ENCODE results near the gene DOK4.
A peak's percentile ranks its signal among the peaks of the same experiment; 100 is the strongest.

Gene DOK4

DNA sequence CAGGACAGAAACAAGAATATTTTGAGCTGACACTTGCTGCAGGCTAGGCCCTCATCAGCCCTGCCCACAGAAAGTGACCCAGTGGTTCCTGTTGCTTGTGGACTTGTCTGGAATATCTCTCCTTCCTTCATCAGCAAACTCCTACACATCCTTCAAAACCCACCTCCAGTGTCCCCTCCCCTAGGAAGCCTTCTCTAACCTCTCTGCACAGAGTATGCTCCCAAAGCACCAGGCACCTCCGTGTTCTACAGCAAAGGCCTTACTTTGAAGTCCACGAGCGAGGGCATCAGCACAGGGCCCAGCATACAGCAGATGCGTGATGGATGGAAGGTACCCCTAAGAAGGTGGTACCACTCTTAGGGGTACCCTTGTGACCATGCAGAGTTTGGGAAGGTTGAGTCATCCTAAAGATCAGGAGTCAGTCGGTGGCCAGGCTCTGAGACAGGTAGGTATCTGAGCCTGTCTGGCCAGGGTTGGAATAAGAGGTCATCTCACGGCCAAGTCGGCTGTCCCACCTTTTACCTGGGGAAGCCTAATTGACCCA lies 48.1 kb upstream of the DOK4 start:
- H2BK5ac ChIP-seq (ENCODE audit: low read depth, low read length, poor library complexity, severe bottlenecking), result no peak overlapping the region
- peak overlapping the region; percentile 43 for H4K8ac ChIP-seq (ENCODE audit: low read length)
- no peak overlapping the region for H3K27ac ChIP-seq (ENCODE audit: low read length, poor library complexity, severe bottlenecking)
- H2BK15ac ChIP-seq (ENCODE audit: low read depth, poor library complexity, severe bottlenecking), result no peak overlapping the region
- no peak overlapping the region for H2AFZ ChIP-seq (ENCODE audit: low read depth, low read length)
- H3K4ac ChIP-seq (ENCODE audit: low read depth in 1 of 2, low read length in 2 of 2), result no peak overlapping the region
- no peak overlapping the region for H3K18ac ChIP-seq (ENCODE audit: low read depth in 1 of 2, low read length in 2 of 2)
- peaks cover 34% of the 10 kb centered on the region for H3K79me1 ChIP-seq (replicated peaks; ENCODE audit: low read length, poor library complexity, severe bottlenecking)
- no peak overlapping the region for H3K14ac ChIP-seq (ENCODE audit: low read length in 2 of 2)
- no peak overlapping the region for H3K23ac ChIP-seq (ENCODE audit: low read length in 2 of 2)
- H3K36me3 ChIP-seq (ENCODE audit: control insufficient read depth in 1 of 2, insufficient read depth in 2 of 2, low read depth in 1 of 2, low read length in 2 of 2), result peaks cover 0 to 4% of the 10 kb centered on the region in 2 experiments
- 95% methylated on average over 7 of the region's 7 CpGs for WGBS
- peaks cover 0 to 10% of the 10 kb centered on the region in 2 experiments for H3K27me3 ChIP-seq (ENCODE audit: control insufficient read depth in 1 of 2, insufficient read depth in 1 of 2, low read length in 2 of 2)
- no peaks in the 10 kb centered on the region for H3K9me3 ChIP-seq (ENCODE audit: control insufficient read depth, low read length)
- no peak overlapping the region for H3K4me3 ChIP-seq (ENCODE audit: insufficient read depth in 1 of 2, low read depth in 1 of 2, low read length in 2 of 2)
- peak overlapping the region; percentile 25 for H4K91ac ChIP-seq (ENCODE audit: low read length)
- peaks cover 60% of the 10 kb centered on the region for H3K4me1 ChIP-seq (ENCODE audit: control insufficient read depth, insufficient read depth, low read depth, low read length)
- no peak for DNase-seq
- H3K9ac ChIP-seq (ENCODE audit: low read length), result no peak overlapping the region
- peak overlapping the region in 1 of 2 experiments; percentile 15 for H2BK12ac ChIP-seq (ENCODE audit: low read length in 2 of 2)
- no peak overlapping the region for H2BK120ac ChIP-seq (ENCODE audit: low read depth, low read length)
- H3K4me2 ChIP-seq (ENCODE audit: low read length, poor library complexity, severe bottlenecking), result no peak overlapping the region
- H2AK5ac ChIP-seq (ENCODE audit: low read length, severe bottlenecking), result peak overlapping the region; percentile 47

DNA sequence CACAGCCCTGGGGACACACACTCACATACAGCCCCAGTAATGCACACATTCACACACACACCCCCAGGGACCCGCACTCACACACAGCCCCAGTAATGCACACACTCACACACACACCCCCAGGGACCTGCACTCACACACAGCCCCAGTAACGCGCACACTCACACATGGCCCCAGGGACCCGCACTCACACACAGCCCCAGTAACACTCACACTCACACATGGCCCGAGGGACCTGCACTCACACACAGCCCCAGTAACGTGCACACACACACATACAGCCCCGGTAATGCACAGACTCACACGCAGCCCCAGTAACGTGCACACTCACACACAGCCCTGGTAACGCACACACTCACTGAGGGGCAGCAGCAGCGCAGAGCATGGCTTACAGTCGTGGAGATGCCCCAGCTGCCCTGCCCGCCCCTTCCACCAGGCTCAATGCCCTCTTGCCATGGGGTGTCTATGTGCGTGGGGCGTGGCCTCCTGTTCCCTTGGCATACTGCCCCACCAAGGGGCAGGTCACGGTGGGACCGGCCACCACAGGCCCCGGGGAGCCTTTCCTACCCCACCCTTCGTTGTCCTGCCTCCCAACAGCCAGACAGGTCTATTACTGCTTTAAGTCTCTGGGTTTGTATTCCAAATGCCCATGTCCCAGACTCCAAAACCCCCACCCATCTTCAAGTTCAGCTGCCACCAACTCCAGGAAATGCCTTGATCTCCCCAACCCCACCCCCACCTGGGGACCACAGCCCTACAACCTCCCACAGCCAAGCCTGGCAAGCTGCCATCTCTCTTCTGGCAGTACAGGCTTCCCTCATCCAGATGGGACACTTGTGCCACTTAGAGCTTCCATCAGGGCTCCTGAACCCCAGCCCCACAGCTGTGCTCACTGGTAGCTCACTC lies 47.4 kb upstream of the DOK4 start:
- Histone ChIP-seq H3K4me3 (ENCODE audit: insufficient read depth in 1 of 2, low read depth in 1 of 2, low read length in 2 of 2) (no peak overlapping the region), H3K14ac (ENCODE audit: low read length in 2 of 2) (peak overlapping the region in 1 of 2 experiments; percentile 80), H2BK15ac (ENCODE audit: low read depth, poor library complexity, severe bottlenecking) (peak overlapping the region; percentile 73), H3K23ac (ENCODE audit: low read length in 2 of 2) (peak overlapping the region in 1 of 2 experiments; percentile 67), H3K36me3 (ENCODE audit: control insufficient read depth in 1 of 2, insufficient read depth in 2 of 2, low read depth in 1 of 2, low read length in 2 of 2) (peaks cover 0 to 11% of the 10 kb centered on the region in 2 experiments), H3K9ac (ENCODE audit: low read length) (no peak overlapping the region), H2BK12ac (ENCODE audit: low read length in 2 of 2) (peak overlapping the region; percentile 75 to 89), H2AFZ (ENCODE audit: low read depth, low read length) (no peak overlapping the region), H3K18ac (ENCODE audit: low read depth in 1 of 2, low read length in 2 of 2) (peak overlapping the region; percentile 63 to 79), H4K91ac (ENCODE audit: low read length) (peak overlapping the region; percentile 80), H3K4me1 (ENCODE audit: control insufficient read depth, insufficient read depth, low read depth, low read length) (peaks cover 60% of the 10 kb centered on the region), H2BK120ac (ENCODE audit: low read depth, low read length) (peak overlapping the region; percentile 82), H3K9me3 (ENCODE audit: control insufficient read depth, low read length) (no peaks in the 10 kb centered on the region), H3K4me2 (ENCODE audit: low read length, poor library complexity, severe bottlenecking) (no peak overlapping the region), H2BK5ac (ENCODE audit: low read depth, low read length, poor library complexity, severe bottlenecking) (no peak overlapping the region), H2AK5ac (ENCODE audit: low read length, severe bottlenecking) (peak overlapping the region; percentile 47), H3K27ac (ENCODE audit: low read length, poor library complexity, severe bottlenecking) (no peak overlapping the region), H3K79me1 (replicated peaks; ENCODE audit: low read length, poor library complexity, severe bottlenecking) (peaks cover 38% of the 10 kb centered on the region), H4K8ac (ENCODE audit: low read length) (peak overlapping the region; percentile 31), H3K27me3 (ENCODE audit: control insufficient read depth in 1 of 2, insufficient read depth in 1 of 2, low read length in 2 of 2) (peaks cover 0 to 8% of the 10 kb centered on the region in 2 experiments), H3K4ac (ENCODE audit: low read depth in 1 of 2, low read length in 2 of 2) (peak overlapping the region; percentile 42 to 67)
- DNase-seq, result no peak
- 85% methylated on average over 19 of the region's 19 CpGs for WGBS

DNA sequence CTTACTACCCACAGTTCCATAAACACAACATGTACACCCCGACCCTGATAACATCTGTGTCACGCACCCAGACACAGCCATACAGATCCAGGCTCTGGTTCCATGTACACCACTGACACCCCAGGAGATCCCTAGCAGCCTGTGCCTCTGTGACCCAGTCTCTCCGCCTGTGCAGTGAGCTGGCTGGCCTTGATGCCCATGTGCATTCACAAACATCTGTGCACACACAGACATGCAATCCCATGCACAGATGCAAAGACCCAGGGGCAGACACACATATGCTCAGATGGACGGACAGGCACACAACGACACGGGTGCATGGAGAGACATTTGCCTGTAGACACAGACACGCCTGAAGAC lies 46.0 kb upstream of the DOK4 start:
- DNase-seq, result no peak
- no peaks in the 10 kb centered on the region for H3K27me3 ChIP-seq (ENCODE audit: control insufficient read depth in 1 of 2, insufficient read depth in 1 of 2, low read length in 2 of 2)
- H3K4ac ChIP-seq (ENCODE audit: low read depth in 1 of 2, low read length in 2 of 2), result no peak overlapping the region
- no peak overlapping the region for H2AK5ac ChIP-seq (ENCODE audit: low read length, severe bottlenecking)
- H2BK5ac ChIP-seq (ENCODE audit: low read depth, low read length, poor library complexity, severe bottlenecking), result no peak overlapping the region
- no peaks in the 10 kb centered on the region for H3K9me3 ChIP-seq (ENCODE audit: control insufficient read depth, low read length)
- no peak overlapping the region for H3K4me3 ChIP-seq (ENCODE audit: insufficient read depth in 1 of 2, low read depth in 1 of 2, low read length in 2 of 2)
- H2BK15ac ChIP-seq (ENCODE audit: low read depth, poor library complexity, severe bottlenecking), result no peak overlapping the region
- no peak overlapping the region for H4K91ac ChIP-seq (ENCODE audit: low read length)
- no peak overlapping the region for H3K9ac ChIP-seq (ENCODE audit: low read length)
- H3K23ac ChIP-seq (ENCODE audit: low read length in 2 of 2), result peak overlapping the region in 1 of 2 experiments; percentile 66
- H3K4me2 ChIP-seq (ENCODE audit: low read length, poor library complexity, severe bottlenecking), result no peak overlapping the region
- peaks cover 4 to 24% of the 10 kb centered on the region in 2 experiments for H3K36me3 ChIP-seq (ENCODE audit: control insufficient read depth in 1 of 2, insufficient read depth in 2 of 2, low read depth in 1 of 2, low read length in 2 of 2)
- no peak overlapping the region for H2AFZ ChIP-seq (ENCODE audit: low read depth, low read length)
- H3K27ac ChIP-seq (ENCODE audit: low read length, poor library complexity, severe bottlenecking), result no peak overlapping the region
- peaks cover 38% of the 10 kb centered on the region for H3K79me1 ChIP-seq (replicated peaks; ENCODE audit: low read length, poor library complexity, severe bottlenecking)
- H2BK120ac ChIP-seq (ENCODE audit: low read depth, low read length), result no peak overlapping the region
- no peak overlapping the region for H2BK12ac ChIP-seq (ENCODE audit: low read length in 2 of 2)
- no peak overlapping the region for H3K18ac ChIP-seq (ENCODE audit: low read depth in 1 of 2, low read length in 2 of 2)
- H4K8ac ChIP-seq (ENCODE audit: low read length), result no peak overlapping the region
- H3K14ac ChIP-seq (ENCODE audit: low read length in 2 of 2), result peak overlapping the region in 1 of 2 experiments; percentile 86
- H3K4me1 ChIP-seq (ENCODE audit: control insufficient read depth, insufficient read depth, low read depth, low read length), result peaks cover 60% of the 10 kb centered on the region
- WGBS, result 94% methylated on average over 7 of the region's 7 CpGs

DNA sequence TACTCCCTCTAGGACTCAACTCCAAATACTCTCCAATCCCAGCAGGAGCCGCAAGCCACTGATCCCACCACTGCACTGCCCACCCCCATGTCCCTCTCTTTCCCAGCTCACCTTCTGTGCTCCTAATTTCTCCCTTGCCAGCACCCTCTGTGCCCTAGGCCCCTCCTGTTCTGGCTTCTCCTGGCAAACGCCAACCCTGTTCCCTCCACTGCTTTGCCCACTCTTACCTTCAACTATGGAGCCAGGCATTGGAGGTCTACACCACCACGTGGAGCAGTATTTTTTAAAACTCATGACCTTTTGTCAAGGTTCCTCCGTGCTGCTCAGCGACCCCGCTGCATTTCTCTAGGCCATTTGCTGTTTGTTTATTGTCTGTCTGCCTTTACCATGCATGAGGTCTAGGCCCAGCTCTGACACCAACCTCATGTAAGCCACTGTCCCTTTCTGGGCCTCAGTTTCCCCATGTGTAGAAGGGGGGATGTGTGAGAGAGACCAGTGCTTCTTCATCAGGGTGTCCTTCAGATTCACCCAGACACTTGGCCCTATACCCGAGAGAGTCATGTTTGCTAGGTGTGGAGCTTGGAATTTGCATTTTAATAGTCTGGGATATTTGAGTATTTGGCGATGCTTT lies 45.5 kb upstream of the DOK4 start:
- DNase-seq, result no peak
- Histone ChIP-seq H3K23ac (ENCODE audit: low read length in 2 of 2) (no peak overlapping the region), H2AFZ (ENCODE audit: low read depth, low read length) (no peak overlapping the region), H3K14ac (ENCODE audit: low read length in 2 of 2) (no peak overlapping the region), H3K27me3 (ENCODE audit: control insufficient read depth in 1 of 2, insufficient read depth in 1 of 2, low read length in 2 of 2) (no peaks in the 10 kb centered on the region), H3K4me1 (ENCODE audit: control insufficient read depth, insufficient read depth, low read depth, low read length) (peaks cover 59% of the 10 kb centered on the region), H2BK120ac (ENCODE audit: low read depth, low read length) (no peak overlapping the region), H2BK5ac (ENCODE audit: low read depth, low read length, poor library complexity, severe bottlenecking) (no peak overlapping the region), H3K18ac (ENCODE audit: low read depth in 1 of 2, low read length in 2 of 2) (no peak overlapping the region), H2BK12ac (ENCODE audit: low read length in 2 of 2) (peak overlapping the region in 1 of 2 experiments; percentile 37), H3K4me3 (ENCODE audit: insufficient read depth in 1 of 2, low read depth in 1 of 2, low read length in 2 of 2) (no peak overlapping the region), H3K4ac (ENCODE audit: low read depth in 1 of 2, low read length in 2 of 2) (no peak overlapping the region), H2AK5ac (ENCODE audit: low read length, severe bottlenecking) (no peak overlapping the region), H2BK15ac (ENCODE audit: low read depth, poor library complexity, severe bottlenecking) (no peak overlapping the region), H4K91ac (ENCODE audit: low read length) (peak overlapping the region; percentile 9), H3K36me3 (ENCODE audit: control insufficient read depth in 1 of 2, insufficient read depth in 2 of 2, low read depth in 1 of 2, low read length in 2 of 2) (peaks cover 4 to 29% of the 10 kb centered on the region in 2 experiments), H3K27ac (ENCODE audit: low read length, poor library complexity, severe bottlenecking) (no peak overlapping the region), H3K9ac (ENCODE audit: low read length) (no peak overlapping the region), H4K8ac (ENCODE audit: low read length) (no peak overlapping the region), H3K4me2 (ENCODE audit: low read length, poor library complexity, severe bottlenecking) (no peak overlapping the region), H3K9me3 (ENCODE audit: control insufficient read depth, low read length) (no peaks in the 10 kb centered on the region), H3K79me1 (replicated peaks; ENCODE audit: low read length, poor library complexity, severe bottlenecking) (peaks cover 42% of the 10 kb centered on the region)
- 81% methylated on average over 7 of the region's 8 CpGs for WGBS
